CD14-positive monocyte (primary cell): Measurements from ENCODE around the gene TDRD1. TPM values are rescaled to one million over a fixed set of nuclear protein-coding genes. Genes with fewer than 3 reads are reported as not detected.

Source experiments
- DNase-seq, 3 donors: peaks; one replicate each; pipeline ENCODE4 v3.0.0-alpha.2; 2011 to 2022
- H2AFZ ChIP-seq: 2 replicates; pipeline ENCODE4 v1.6.0; 2012; ENCODE audit warnings: mild to moderate bottlenecking, low read depth, low read length, inconsistent platforms; ENCODE audit not compliant: insufficient read depth, poor library complexity, severe bottlenecking
- H3K27ac ChIP-seq, 2 donors: 1 replicate in 1 of 2; 2 replicates in 1 of 2; pipeline ENCODE4 v1.5.1; 2012 to 2013; ENCODE audit warnings: low read length in 2 of 2, control low read depth in 1 of 2, inconsistent platforms in 1 of 2, low read depth in 1 of 2, mild to moderate bottlenecking in 1 of 2
- H3K27me3 ChIP-seq, 2 donors: one replicate each; pipeline versions ENCODE4 v1.6.0 to v1.6.1; 2011 to 2013; ENCODE audit warnings: low read length in 2 of 2; ENCODE audit not compliant: control insufficient read depth in 2 of 2, insufficient read depth in 2 of 2
- H3K36me3 ChIP-seq, 2 donors: replicated peaks in 1 of 2; 1 replicate in 1 of 2; 2 replicates in 1 of 2; pipeline versions ENCODE4 v1.5.1 to v1.6.1; 2012 to 2013; ENCODE audit warnings: low read length in 2 of 2, control low read depth in 1 of 2, inconsistent platforms in 1 of 2, mild to moderate bottlenecking in 1 of 2; ENCODE audit not compliant: insufficient read depth in 2 of 2, control insufficient read depth in 1 of 2
- H3K4me1 ChIP-seq, 2 donors: 1 replicate in 1 of 2; 2 replicates in 1 of 2; pipeline versions ENCODE4 v1.5.1 to v1.6.1; 2012 to 2013; ENCODE audit warnings: low read length in 2 of 2, control low read depth in 1 of 2, inconsistent platforms in 1 of 2, mild to moderate bottlenecking in 1 of 2, moderate library complexity in 1 of 2; ENCODE audit not compliant: insufficient read depth in 2 of 2, control insufficient read depth in 1 of 2
- H3K4me2 ChIP-seq: replicated peaks from 2 replicates; pipeline ENCODE3; 2012; ENCODE audit warnings: low read length, moderate library complexity, mild to moderate bottlenecking; ENCODE audit not compliant: poor library complexity, severe bottlenecking; ENCODE audit errors: extremely low read depth
- H3K4me3 ChIP-seq, 3 experiments: fragments of 200-600 bp in 1 of 3; sonication (generic) in 1 of 3; replicated peaks in 1 of 3; 1 replicate in 2 of 3; 2 replicates in 1 of 3; pipeline ENCODE4 v1.5.1; 2011 to 2013; ENCODE audit warnings: low read length in 3 of 3, mild to moderate bottlenecking in 3 of 3, control low read depth in 2 of 3, low read depth in 2 of 3, inconsistent platforms in 1 of 3, moderate library complexity in 1 of 3
- H3K79me2 ChIP-seq: 2 replicates; pipeline ENCODE4 v1.6.0; 2012; ENCODE audit warnings: mild to moderate bottlenecking, control low read depth, inconsistent platforms, low read length, moderate library complexity; ENCODE audit not compliant: insufficient read depth
- H3K9ac ChIP-seq: 2 replicates; pipeline ENCODE4 v1.6.0; 2017; ENCODE audit warnings: low read length, mild to moderate bottlenecking; ENCODE audit not compliant: insufficient read depth, poor library complexity, severe bottlenecking
- H3K9me3 ChIP-seq, 2 donors: replicated peaks in 1 of 2; 1 replicate in 1 of 2; 2 replicates in 1 of 2; pipeline versions ENCODE4 v1.5.1 to v1.6.1; 2012 to 2013; ENCODE audit warnings: low read length in 2 of 2, control low read depth in 1 of 2; ENCODE audit not compliant: control insufficient read depth in 1 of 2, insufficient read depth in 1 of 2
- H4K20me1 ChIP-seq: 2 replicates; pipeline ENCODE4 v1.6.0; 2012; ENCODE audit warnings: mild to moderate bottlenecking, low read length, control low read depth, moderate library complexity; ENCODE audit not compliant: insufficient read depth
- H3K27ac Mint-ChIP-seq, 7 donors: one replicate each; pipeline ENCODE4 v1.8.0; 2020; ENCODE audit warnings: mild to moderate bottlenecking in 7 of 7, mixed read lengths in 7 of 7, moderate library complexity in 6 of 7, inconsistent platforms in 2 of 7
- H3K27me3 Mint-ChIP-seq, 3 donors: one replicate each; pipeline ENCODE4 v1.8.0; 2021 to 2022; ENCODE audit warnings: low read depth in 3 of 3, mild to moderate bottlenecking in 3 of 3, mixed read lengths in 3 of 3, moderate library complexity in 3 of 3, inconsistent platforms in 1 of 3
- H3K36me3 Mint-ChIP-seq, 2 donors: one replicate each; pipeline ENCODE4 v1.8.0; 2020; ENCODE audit warnings: mixed read lengths in 2 of 2, inconsistent platforms in 1 of 2, mild to moderate bottlenecking in 1 of 2
- H3K4me1 Mint-ChIP-seq: one replicate; pipeline ENCODE4 v1.8.0; 2020; ENCODE audit warnings: mild to moderate bottlenecking, mixed read lengths
- H3K4me3 Mint-ChIP-seq, 2 donors: one replicate each; pipeline ENCODE4 v1.8.0; 2020; ENCODE audit warnings: mild to moderate bottlenecking in 2 of 2, mixed read lengths in 2 of 2, moderate library complexity in 1 of 2
- H3K9me3 Mint-ChIP-seq, 7 donors: one replicate each; pipeline ENCODE4 v1.8.0; 2020 to 2022; ENCODE audit warnings: mixed read lengths in 7 of 7, mild to moderate bottlenecking in 6 of 7, moderate library complexity in 6 of 7, inconsistent platforms in 2 of 7
- WGBS: methylation state at CpG from one replicate; pipeline ENCODE4 v1.1.5; 2013; ENCODE audit warnings: missing lambda C conversion rate; ENCODE audit not compliant: insufficient coverage; 5-methylcytosine and 5-hydroxymethylcytosine counted together
- intact Hi-C, 2 donors: fragments of 100-400 bp; cut with micrococcal nuclease; formaldehyde crosslinking; loops; one replicate each; pipeline versions ENCODE4 v1.15.0 to v1.15.1; 2023
- polyA plus RNA-seq, 3 donors: library from polyadenylated mRNA; depleted of rRNA in 1 of 3; unstranded in 2 of 3; stranded (reverse) in 1 of 3; fragments of 300-500 nt in 2 of 3; fragments of >200 nt in 1 of 3; fragmentation: Illumina TruSeq in 2 of 3; gene quantifications; 1 replicate in 2 of 3; 2 replicates in 1 of 3; pipeline ENCODE4 v1.2.3, GENCODE V29; 2012 to 2021
- TF ChIP-seq, protein P1 (sequence below): fragments of 200-600 bp; IDR thresholded peaks from one replicate; pipeline ENCODE4 v1.8.0; 2022; ENCODE audit warnings: antibody characterized with exemption, mild to moderate bottlenecking

TDRD1 gene
- polyA plus RNA-seq, 3 donors: not detected

GRCh38 chr10:114188001-114188400 lies 8.8 kb downstream of the TDRD1 start:
- DNase-seq: no peak
- H3K4me1 ChIP-seq: no peaks in the 10 kb centered on the region
- no peak overlapping the region for H3K27ac ChIP-seq
- H3K4me1 Mint-ChIP-seq: no peaks in the 10 kb centered on the region
- no peaks in the 10 kb centered on the region for H3K36me3 Mint-ChIP-seq
- H3K4me3 Mint-ChIP-seq: no peak overlapping the region
- peaks cover 0 to 2% (median 0%) of the 10 kb centered on the region in 7 donors for H3K9me3 Mint-ChIP-seq
- no peak overlapping the region for H3K4me2 ChIP-seq
- intact Hi-C loops: no loop called here
- H3K9me3 ChIP-seq: no peaks in the 10 kb centered on the region
- 0% methylated on average over 2 of the region's 3 CpGs for WGBS
- H4K20me1 ChIP-seq: no peaks in the 10 kb centered on the region
- H2AFZ ChIP-seq: no peak overlapping the region
- H3K36me3 ChIP-seq: no peaks in the 10 kb centered on the region
- H3K9ac ChIP-seq: no peak overlapping the region
- peaks cover 0 to 8% (median 2%) of the 10 kb centered on the region in 3 donors for H3K27me3 Mint-ChIP-seq
- TF ChIP-seq, protein P1, sequence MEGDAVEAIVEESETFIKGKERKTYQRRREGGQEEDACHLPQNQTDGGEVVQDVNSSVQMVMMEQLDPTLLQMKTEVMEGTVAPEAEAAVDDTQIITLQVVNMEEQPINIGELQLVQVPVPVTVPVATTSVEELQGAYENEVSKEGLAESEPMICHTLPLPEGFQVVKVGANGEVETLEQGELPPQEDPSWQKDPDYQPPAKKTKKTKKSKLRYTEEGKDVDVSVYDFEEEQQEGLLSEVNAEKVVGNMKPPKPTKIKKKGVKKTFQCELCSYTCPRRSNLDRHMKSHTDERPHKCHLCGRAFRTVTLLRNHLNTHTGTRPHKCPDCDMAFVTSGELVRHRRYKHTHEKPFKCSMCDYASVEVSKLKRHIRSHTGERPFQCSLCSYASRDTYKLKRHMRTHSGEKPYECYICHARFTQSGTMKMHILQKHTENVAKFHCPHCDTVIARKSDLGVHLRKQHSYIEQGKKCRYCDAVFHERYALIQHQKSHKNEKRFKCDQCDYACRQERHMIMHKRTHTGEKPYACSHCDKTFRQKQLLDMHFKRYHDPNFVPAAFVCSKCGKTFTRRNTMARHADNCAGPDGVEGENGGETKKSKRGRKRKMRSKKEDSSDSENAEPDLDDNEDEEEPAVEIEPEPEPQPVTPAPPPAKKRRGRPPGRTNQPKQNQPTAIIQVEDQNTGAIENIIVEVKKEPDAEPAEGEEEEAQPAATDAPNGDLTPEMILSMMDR: no peak
- no peak overlapping the region for H3K4me3 ChIP-seq
- H3K27me3 ChIP-seq: no peaks in the 10 kb centered on the region
- H3K27ac Mint-ChIP-seq: no peak overlapping the region
- H3K79me2 ChIP-seq: no peaks in the 10 kb centered on the region

GRCh38 chr10:114188900-114189299 lies 9.7 kb downstream of the TDRD1 start:
- no peaks in the 10 kb centered on the region for H3K36me3 Mint-ChIP-seq
- intact Hi-C loops: no loop called here

More at GRCh38 chr10:114188900-114189299, 9.7 kb downstream of the TDRD1 start:
- H3K27me3 ChIP-seq: no peaks in the 10 kb centered on the region
- WGBS: no CpG with 5 or more reads among the region's 3 CpGs
- Mint-ChIP-seq H3K9me3 (peaks cover 0 to 2% (median 0%) of the 10 kb centered on the region in 7 donors), H3K27me3 (peaks cover 1 to 8% (median 4%) of the 10 kb centered on the region in 3 donors), H3K27ac (no peak overlapping the region), H3K4me3 (no peak overlapping the region), H3K4me1 (no peaks in the 10 kb centered on the region)
- no peak overlapping the region for H3K4me3 ChIP-seq
- TF ChIP-seq, protein P1: no peak
- H3K9ac ChIP-seq: no peak overlapping the region
- H3K4me2 ChIP-seq: no peak overlapping the region
- H2AFZ ChIP-seq: no peak overlapping the region
- no peaks in the 10 kb centered on the region for H3K36me3 ChIP-seq
- H4K20me1 ChIP-seq: no peaks in the 10 kb centered on the region
- no peaks in the 10 kb centered on the region for H3K4me1 ChIP-seq
- H3K27ac ChIP-seq: no peak overlapping the region
- no peaks in the 10 kb centered on the region for H3K9me3 ChIP-seq
- H3K79me2 ChIP-seq: no peaks in the 10 kb centered on the region
- no peak for DNase-seq
